Activated gamma-delta T cell (primary cell): Measurements from ENCODE around the gene TNPO3.

Source experiments
- DNase-seq: peaks from one replicate; lab custom pipeline; 2025; lab: John Stamatoyannopoulos, UW

Gene TNPO3

GRCh38 chr7:128906766-128907559 is 147.9 kb downstream of the TNPO3 start:
- DNase-seq = no peak

- DNase-seq = no peak
Measured at GRCh38 chr7:128906001-128906765, 148.7 kb downstream of the TNPO3 start.

GRCh38 chr7:128904381-128905197 is 150.3 kb downstream of the TNPO3 start:
- no peak for DNase-seq
